Measurements from ENCODE around the gene NPVF. TPM values are rescaled to one million over a fixed set of nuclear protein-coding genes. Genes with fewer than 3 reads are reported as not detected.

Gene NPVF
- total RNA-seq, 1 experiment from 2014 or later = not detected

- Histone ChIP-seq H3K9me3 (ENCODE audit: control insufficient read depth, low read depth, low read length) (no peaks in the 10 kb centered on the region), H2AFZ (ENCODE audit: low read length) (no peak overlapping the region), H4K5ac (ENCODE audit: insufficient read length, low read depth, low read length) (no peak overlapping the region), H3K4me2 (ENCODE audit: insufficient read depth, insufficient read length, low read length) (no peak overlapping the region), H3K14ac (ENCODE audit: insufficient read depth, low read length) (no peak overlapping the region), H2BK120ac (ENCODE audit: low read depth, low read length, poor library complexity, severe bottlenecking) (no peak overlapping the region), H2BK20ac (ENCODE audit: low read depth, low read length, poor library complexity, severe bottlenecking) (no peak overlapping the region), H3K9ac (ENCODE audit: extremely low read depth, insufficient read length, low read length) (no peak overlapping the region), H3K18ac (ENCODE audit: insufficient read length, low read depth, low read length) (no peak overlapping the region), H3K56ac (ENCODE audit: insufficient read length, low read depth, low read length) (no peak overlapping the region), H3K4me1 (ENCODE audit: insufficient read depth, low read length) (no peaks in the 10 kb centered on the region), H4K20me1 (ENCODE audit: control insufficient read depth, insufficient read depth, insufficient read length) (no peaks in the 10 kb centered on the region), H3K4ac (ENCODE audit: low read depth, low read length) (no peak overlapping the region), H3K23ac (ENCODE audit: insufficient read length, low read depth, low read length) (no peak overlapping the region), H3K79me2 (ENCODE audit: insufficient read depth, low read length) (no peaks in the 10 kb centered on the region), H3K23me2 (ENCODE audit: insufficient read length, low read depth, low read length, poor library complexity, severe bottlenecking) (no peaks in the 10 kb centered on the region), H4K8ac (replicated peaks; ENCODE audit: insufficient read length, low read depth, low read length) (no peak overlapping the region), H2BK5ac (ENCODE audit: insufficient read length, low read length) (no peak overlapping the region), H4K91ac (ENCODE audit: insufficient read length, low read depth, low read length) (no peak overlapping the region), H2BK12ac (ENCODE audit: insufficient read length, low read depth, low read length) (no peak overlapping the region), H3K27me3 (ENCODE audit: insufficient read depth, low read length) (no peaks in the 10 kb centered on the region), H3T11ph (ENCODE audit: low read length) (no peak overlapping the region), H2AK5ac (ENCODE audit: insufficient read length, low read length) (no peak overlapping the region), H3K79me1 (ENCODE audit: insufficient read depth, low read depth, low read length, poor library complexity, severe bottlenecking) (no peaks in the 10 kb centered on the region), H2BK15ac (ENCODE audit: low read depth, low read length) (no peak overlapping the region), H3K27ac (ENCODE audit: insufficient read length, low read depth, low read length) (no peak overlapping the region)
- Mint-ChIP-seq H3K4me3 (no peak overlapping the region), H3K9me3 (peaks cover 13 to 16% of the 10 kb centered on the region in 2 experiments; a peak in 4 of 5 replicates), H3K4me1 (no peaks in the 10 kb centered on the region), H3K27ac (no peak overlapping the region), H3K36me3 (ENCODE audit: insufficient read depth in 1 of 3, low read depth in 3 of 3) (no peaks in the 10 kb centered on the region; a peak in 1 of 7 replicates), H3K27me3 (ENCODE audit: low read depth) (peaks cover 5% of the 10 kb centered on the region)
- no peak for TF ChIP-seq CTCF (conservative IDR thresholded peaks at IDR 0.05)
- no peak for DNase-seq
- no CpG with 5 or more reads among the region's 3 CpGs for WGBS (ENCODE audit: extremely low coverage, insufficient read length, low lambda C conversion rate)
Observed at GRCh38 chr7:25206765-25207164, 21.5 kb downstream of the NPVF start.
